ENCODE measurements around the gene DTNBP1.

The DTNBP1 gene

GRCh38 chr6:15500901-15501825 is 161.7 kb downstream of the DTNBP1 start:
- DNase-seq (ENCODE audit: low read depth), result no peak

DNA sequence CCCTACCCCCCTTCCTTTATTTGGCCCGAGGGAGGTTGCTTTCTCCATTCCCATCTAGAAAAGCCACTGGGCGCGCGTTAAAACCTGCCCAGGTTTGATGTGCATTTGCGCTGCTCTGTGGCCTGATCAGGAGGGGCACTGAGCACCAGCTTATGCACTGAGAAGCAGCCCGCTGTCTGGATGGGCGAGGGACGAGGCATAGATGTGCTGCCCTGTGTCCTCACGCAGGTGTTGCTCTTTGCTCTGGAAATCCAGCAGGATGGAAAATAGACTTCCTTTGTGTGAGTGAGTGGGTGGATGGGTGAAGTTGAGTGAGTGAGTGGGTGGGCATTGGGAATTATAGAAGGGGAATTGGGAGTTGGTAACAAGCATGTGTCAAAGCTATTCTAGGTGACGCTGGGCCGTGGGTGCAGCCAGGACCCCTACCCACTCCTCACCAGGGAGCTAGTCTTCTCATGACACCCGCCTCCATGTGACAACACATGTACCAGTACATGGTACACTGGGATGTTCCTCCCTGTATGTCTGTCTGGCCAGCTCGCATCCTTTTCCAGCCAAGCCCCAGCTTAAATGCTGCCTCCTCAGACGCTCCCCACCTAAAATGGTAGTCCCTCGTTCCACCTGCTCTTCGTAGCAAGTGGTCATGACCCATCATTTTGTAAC is 162.6 kb downstream of the DTNBP1 start:
- DNase-seq (ENCODE audit: low read depth), result no peak

DNA sequence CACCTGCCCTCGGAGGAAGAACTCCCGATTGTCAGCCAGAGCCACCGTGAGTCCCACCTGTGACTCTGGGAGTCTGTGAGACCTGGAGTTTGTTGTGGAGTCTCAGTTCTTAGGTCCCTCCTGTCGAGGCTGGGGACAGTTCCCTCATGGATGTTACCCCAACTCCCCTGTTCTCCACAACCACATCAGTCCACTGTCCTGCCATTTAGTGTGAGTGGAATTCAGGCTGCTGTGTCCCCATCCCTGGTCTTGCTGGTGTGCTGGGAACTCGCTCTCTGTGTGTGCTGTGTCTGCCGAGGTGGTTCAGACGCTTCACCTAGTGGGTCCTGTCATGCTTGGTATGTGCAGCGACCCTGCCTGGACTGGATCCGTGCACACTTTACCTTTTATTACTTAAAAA is 163.2 kb downstream of the DTNBP1 start:
- DNase-seq (ENCODE audit: low read depth), result no peak

DNA sequence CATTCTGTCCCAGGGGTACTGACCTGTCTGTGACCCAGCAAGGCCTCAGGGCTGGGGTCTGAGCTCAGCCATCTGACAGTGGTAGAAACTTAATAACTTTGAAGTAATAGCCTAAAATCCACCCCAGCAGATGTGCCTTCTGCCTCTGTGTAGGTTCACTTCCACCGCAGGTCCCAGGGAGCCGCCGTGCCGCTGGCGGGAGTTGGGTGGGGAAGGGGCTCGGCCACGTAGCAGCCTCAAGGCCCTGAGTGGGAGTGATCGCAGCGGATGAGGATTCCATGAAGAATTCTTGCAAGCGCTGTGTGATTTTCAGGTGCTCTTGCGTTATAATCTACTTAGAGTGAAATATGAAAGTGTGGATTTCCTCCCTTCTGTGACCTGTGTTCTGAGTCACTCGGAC is 163.7 kb downstream of the DTNBP1 start:
- no peak for DNase-seq (ENCODE audit: low read depth)

DNA sequence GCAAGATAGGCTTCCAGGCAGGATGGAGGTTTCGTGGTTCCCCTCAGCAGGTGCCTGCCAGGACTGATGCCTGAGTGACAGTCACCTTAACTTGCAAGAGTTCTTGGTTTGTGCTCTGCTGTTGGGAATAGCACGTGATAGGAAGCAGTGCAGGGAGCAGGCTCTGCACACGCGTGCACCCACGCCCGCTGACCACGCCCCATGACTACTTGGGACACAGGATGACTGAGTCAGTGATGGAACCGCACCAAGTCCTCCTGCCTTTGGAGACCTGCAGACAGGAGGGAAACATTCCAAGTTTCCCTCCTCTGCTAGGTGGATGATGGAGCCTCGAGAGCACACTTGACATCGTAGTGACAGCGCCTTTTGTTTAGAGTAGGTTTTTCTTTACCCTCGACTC is 164.2 kb downstream of the DTNBP1 start:
- DNase-seq (ENCODE audit: low read depth), result no peak

DNA sequence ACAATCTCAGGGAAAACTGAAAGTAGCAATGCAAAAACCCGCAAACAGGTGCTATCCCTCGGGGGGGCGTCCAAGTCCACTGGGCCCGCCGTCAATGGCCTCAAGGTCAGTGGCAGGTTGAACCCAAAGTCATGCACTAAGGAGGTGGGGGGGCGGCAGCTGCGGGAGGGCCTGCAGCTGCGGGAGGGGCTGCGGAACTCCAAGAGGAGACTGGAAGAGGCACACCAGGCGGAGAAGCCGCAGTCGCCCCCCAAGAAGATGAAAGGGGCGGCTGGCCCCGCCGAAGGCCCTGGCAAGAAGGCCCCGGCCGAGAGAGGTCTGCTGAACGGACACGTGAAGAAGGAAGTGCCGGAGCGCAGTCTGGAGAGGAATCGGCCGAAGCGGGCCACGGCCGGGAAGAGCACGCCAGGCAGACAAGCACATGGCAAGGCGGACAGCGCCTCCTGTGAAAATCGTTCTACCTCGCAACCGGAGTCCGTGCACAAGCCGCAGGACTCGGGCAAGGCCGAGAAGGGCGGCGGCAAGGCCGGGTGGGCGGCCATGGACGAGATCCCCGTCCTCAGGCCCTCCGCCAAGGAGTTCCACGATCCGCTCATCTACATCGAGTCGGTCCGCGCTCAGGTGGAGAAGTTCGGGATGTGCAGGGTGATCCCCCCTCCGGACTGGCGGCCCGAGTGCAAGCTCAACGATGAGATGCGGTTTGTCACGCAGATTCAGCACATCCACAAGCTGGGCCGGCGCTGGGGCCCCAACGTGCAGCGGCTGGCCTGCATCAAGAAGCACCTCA is 166.3 kb downstream of the DTNBP1 start:
- no peak for DNase-seq (ENCODE audit: low read depth)

DNA sequence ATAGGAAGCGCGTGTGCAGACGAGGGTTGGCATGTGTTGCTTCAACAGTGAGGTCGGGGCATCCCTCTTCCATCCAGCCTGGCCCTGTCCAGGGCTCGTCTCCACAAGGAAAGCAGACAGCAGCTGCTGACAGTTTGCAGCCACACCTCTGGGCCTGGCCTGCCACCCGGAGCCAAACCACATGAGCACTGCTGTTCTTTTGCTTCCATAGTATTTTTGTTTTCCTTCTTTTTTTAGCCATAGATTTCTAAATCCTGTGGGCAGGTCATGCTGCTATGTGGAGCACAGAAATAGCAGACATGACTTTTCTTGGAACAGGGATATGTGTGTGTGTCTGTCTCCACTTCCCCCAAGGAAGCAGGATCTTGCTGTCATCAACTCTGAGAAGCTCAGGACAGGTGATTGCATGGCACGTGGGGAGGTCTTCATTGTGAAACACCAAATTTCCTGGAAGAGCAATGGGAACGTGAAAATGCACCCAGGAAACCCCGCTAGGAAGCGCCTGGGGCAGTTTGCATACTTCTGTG is 167.4 kb downstream of the DTNBP1 start:
- no peak for DNase-seq (ENCODE audit: low read depth)

GRCh38 chr6:15493437-15494168 is 169.2 kb downstream of the DTNBP1 start:
- no peak for DNase-seq (ENCODE audit: low read depth)

GRCh38 chr6:15491986-15492269 is 170.9 kb downstream of the DTNBP1 start:
- DNase-seq (ENCODE audit: low read depth), result no peak

DNA sequence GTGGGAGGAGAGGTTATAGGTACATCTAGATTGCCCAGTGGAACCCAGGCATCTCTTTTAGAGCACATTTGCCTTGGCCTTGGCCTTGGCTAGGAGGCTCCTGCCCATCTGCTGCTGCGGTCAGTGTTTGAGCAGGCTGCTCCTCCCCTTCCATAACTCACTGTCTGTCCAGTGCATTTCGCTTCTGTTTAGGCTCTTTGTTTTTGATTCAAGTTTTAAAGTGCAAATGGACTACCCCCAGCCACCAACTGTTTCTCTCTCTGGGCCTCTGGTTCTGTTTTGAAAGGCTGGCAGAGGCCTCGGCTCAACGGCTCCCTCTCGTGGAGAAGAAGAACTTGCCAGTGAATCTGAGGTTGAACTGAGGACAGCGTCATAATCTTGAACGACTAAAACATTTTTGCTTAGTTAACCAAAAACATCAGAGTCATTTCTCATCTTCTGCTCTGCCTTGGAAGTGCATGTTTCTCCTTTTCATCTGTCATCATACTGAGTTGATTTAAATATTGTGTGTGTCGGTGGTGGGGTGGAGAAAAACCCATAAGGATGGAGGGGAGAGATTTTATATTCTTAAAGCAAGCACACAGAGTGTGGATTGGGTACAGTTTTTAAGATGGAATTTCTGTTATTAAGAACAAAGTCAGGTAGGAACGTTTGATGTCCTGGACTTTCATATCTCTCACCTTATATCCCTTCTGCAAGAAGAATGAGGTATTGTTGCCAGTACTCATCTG is 171.4 kb downstream of the DTNBP1 start:
- DNase-seq (ENCODE audit: low read depth), result peak; percentile 47

- no peak for DNase-seq (ENCODE audit: low read depth)
Measured at GRCh38 chr6:15490242-15491100, 172.4 kb downstream of the DTNBP1 start.

- no peak for DNase-seq (ENCODE audit: low read depth)
Measured at GRCh38 chr6:15489261-15489962, 173.4 kb downstream of the DTNBP1 start.

DNA sequence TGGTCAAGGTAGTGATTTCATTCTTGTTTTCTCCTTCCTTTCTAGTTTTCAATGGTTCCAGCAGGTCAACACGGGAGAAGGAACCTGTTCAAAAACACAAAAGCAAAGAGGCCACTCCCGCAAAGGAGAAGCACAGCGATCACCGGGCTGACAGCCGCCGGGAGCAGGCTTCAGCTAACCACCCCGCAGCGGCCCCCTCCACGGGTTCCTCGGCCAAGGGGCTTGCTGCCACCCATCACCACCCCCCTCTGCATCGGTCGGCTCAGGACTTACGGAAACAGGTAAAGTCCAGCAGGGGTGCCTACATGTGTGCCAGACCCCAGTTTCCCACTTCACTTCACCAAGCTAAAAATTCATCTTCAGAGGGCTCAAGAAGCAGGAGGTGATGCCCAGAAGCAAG is 175.6 kb downstream of the DTNBP1 start:
- no peak for DNase-seq (ENCODE audit: low read depth)

DNA sequence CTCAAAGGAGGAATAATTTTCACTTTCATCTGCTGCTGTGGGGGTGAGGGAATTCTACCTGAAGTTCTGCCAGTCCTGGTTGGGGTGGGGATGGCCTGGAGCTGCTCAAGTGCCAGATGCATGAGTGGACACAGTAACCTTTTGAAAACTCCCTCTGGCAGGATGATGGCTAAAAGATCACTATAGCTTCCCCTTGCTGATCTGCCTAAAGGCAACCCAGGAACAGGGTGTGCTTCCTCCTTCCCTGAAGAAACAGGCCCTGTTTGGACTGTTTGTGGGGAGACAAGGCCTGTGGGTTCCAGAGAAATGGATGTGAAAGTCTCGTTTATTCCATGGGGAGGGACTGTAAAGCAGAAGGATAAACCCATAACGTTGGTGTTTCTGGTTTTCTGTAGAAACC is 176.9 kb downstream of the DTNBP1 start:
- DNase-seq (ENCODE audit: low read depth), result no peak

DNA sequence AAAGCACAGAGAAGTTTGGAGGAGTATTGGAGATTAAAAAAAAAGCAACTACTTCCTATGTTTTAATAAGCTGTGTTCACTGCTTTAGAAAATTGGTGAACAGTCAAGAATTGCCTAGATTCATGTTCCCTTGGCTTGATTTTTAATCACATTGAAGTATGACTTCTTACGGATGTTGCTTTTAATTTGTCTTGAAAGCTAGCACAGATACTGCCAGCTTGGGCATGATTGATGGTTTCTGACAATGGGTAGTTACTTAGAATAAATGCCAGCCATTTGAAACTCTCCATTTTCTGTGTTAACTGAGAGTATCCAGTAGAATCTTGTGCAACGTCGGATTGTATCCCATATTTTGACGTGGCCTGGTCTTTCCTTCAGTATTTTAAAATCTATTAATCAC is 178.0 kb downstream of the DTNBP1 start:
- DNase-seq (ENCODE audit: low read depth), result no peak

GRCh38 chr6:15484140-15484539 is 178.7 kb downstream of the DTNBP1 start:
- no peak for DNase-seq (ENCODE audit: low read depth)

GRCh38 chr6:15483060-15483459 is 179.8 kb downstream of the DTNBP1 start:
- no peak for DNase-seq (ENCODE audit: low read depth)

DNA sequence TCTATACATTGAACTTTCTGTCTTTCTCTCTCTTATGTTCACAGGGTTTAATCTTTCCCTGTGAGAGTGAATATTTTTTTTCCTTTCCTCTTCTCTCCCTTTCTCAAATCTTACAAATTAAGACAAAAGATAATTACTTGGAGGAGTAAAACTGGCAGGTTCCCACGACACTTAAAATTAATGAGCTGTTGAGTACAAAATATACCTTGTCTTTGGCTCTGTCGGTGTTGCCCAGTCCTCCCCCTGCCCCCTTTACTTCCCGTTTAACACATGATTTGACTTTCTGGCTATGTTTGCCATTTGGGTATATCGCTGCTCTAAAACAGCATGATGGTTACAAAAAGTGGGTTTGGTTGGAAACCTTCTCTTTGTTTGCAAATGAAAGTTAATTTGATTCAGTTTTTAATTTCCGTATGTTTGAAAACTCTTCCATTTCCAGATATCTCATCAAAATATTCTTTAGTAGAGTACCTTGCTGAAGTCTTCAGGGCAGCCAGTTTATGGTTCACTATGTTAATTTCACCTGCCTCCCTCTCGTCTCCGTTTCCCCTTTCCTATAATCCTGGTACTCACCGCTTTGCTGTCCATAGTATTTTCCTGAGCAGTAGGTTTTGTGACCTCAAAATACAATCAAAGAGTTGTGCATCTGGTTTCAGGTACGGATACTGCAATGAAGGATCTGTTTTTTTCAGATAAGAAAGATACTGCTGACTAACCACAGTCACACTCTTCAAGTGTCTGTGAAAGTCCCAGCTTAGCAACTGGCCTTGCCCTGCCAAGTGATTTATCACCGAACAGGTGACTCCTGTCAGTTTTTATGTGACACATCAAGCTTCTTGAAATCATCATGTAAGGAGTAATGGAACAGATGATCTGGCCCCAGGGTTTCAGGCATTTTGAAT is 181.2 kb downstream of the DTNBP1 start:
- DNase-seq (ENCODE audit: low read depth), result no peak

DNA sequence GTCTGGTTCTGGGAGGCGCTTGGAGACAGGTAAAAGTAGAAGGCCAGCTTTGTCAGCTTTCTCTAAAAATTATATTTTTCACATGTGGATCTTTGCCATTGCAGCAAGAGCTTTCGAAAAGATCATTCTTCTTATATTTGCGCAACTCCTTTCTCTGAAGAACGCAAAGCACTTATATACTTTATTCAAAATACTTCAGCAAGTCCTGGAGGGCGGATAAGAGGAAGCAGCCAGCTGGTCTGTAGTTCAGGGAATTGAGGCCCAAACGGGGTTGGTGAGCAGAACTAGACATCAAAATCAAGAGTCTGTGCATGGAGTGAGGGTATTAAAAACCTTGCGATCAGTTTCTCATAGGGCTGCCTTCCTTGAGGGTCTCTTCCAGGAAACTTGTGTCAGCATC is 182.3 kb downstream of the DTNBP1 start:
- DNase-seq (ENCODE audit: low read depth), result no peak
